Spleen (tissue), 7 donors: Measurements from ENCODE around the gene KIF17.

Experiments
- POLR2A ChIP-seq, 3 donors: fragments of 450-650 bp; IDR thresholded peaks; one replicate each; pipeline ENCODE4 v1.5.1; 2017; ENCODE audit warnings: antibody characterized with exemption in 3 of 3, mild to moderate bottlenecking in 1 of 3
- POLR2AphosphoS5 ChIP-seq, 3 donors: sonication (generic); formaldehyde crosslinking; IDR thresholded peaks; one replicate each; pipeline ENCODE4 v1.5.1; 2017; ENCODE audit warnings: antibody characterized with exemption in 3 of 3
- TF ChIP-seq, protein P1 (sequence below), 11 experiments: fragments of 200-600 bp in 7 of 11; fragments of 450-650 bp in 4 of 11; sonication (generic) in 4 of 11; IDR thresholded peaks in 8 of 11; conservative IDR thresholded peaks in 3 of 11; 1 replicate in 7 of 11; 2 replicates in 4 of 11; pipeline versions ENCODE4 v1.4.0 to v1.8.0; 2016 to 2021; ENCODE audit warnings: antibody characterized with exemption in 11 of 11, inconsistent platforms in 4 of 11, mild to moderate bottlenecking in 1 of 11
- donor health status: DM: no; HTN: no; CAD: no; lungs with moderate emphysema.
- donor health status: DM: no; HTN: no; CAD: no.
- donor health status: DM: no; HTN: no; CAD: no.

DNA sequence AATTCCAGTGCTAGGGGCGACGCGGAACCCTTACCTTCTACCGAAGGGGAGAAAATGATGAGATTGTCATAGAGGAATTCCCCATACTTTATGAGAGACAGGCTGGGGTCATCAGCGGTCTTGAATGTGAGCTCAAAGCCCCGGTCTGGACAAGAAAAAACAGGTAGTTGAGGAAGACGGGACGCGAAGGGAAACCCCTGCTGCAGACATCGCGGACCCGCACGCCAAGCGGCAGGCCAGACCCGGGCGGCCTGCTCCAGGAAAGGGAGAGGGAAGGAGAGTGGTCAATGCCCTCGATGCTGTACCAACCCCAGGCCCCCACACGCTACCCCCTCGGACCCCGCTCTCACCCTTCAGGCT lies 57.0 kb downstream of the KIF17 start:
- TF ChIP-seq, protein P1, sequence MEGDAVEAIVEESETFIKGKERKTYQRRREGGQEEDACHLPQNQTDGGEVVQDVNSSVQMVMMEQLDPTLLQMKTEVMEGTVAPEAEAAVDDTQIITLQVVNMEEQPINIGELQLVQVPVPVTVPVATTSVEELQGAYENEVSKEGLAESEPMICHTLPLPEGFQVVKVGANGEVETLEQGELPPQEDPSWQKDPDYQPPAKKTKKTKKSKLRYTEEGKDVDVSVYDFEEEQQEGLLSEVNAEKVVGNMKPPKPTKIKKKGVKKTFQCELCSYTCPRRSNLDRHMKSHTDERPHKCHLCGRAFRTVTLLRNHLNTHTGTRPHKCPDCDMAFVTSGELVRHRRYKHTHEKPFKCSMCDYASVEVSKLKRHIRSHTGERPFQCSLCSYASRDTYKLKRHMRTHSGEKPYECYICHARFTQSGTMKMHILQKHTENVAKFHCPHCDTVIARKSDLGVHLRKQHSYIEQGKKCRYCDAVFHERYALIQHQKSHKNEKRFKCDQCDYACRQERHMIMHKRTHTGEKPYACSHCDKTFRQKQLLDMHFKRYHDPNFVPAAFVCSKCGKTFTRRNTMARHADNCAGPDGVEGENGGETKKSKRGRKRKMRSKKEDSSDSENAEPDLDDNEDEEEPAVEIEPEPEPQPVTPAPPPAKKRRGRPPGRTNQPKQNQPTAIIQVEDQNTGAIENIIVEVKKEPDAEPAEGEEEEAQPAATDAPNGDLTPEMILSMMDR (IDR thresholded peaks at IDR 0.05 in 8 of 11, conservative IDR thresholded peaks at IDR 0.05 in 3 of 11), result no peak
- TF ChIP-seq POLR2A (IDR thresholded peaks at IDR 0.05) (no peak), POLR2AphosphoS5 (IDR thresholded peaks at IDR 0.05) (no peak)
